GM19239 (cell line): Measurements from ENCODE around the gene BLTP3B.

Experiments
- DNase-seq: peaks from one replicate; pipeline ENCODE4 v3.0.0; 2011; ENCODE audit warnings: low spot score; ENCODE audit not compliant: insufficient read length
- FAIRE-seq: peaks from 2 replicates; lab custom pipeline; 2011; peaks lifted over from hg19 to GRCh38; lab: Jason Lieb, UNC

Gene BLTP3B

GRCh38 chr12:100120355-100120754, 22.3 kb downstream of the BLTP3B start:
- no peak for DNase-seq
- no peak for FAIRE-seq

- no peak for FAIRE-seq
These were observed 27.4 kb downstream of the BLTP3B start for GRCh38 chr12:100115291-100115690.

GRCh38 chr12:100114574-100114973, 28.1 kb downstream of the BLTP3B start:
- FAIRE-seq (peak; percentile 64), DNase-seq (no peak)

More at GRCh38 chr12:100115291-100115690, 27.4 kb downstream of the BLTP3B start:
- no peak for DNase-seq

GRCh38 chr12:100110276-100110675, 32.4 kb downstream of the BLTP3B start:
- FAIRE-seq: no peak
- no peak for DNase-seq

- no peak for FAIRE-seq
These were observed 35.8 kb downstream of the BLTP3B start for GRCh38 chr12:100106861-100107260.

GRCh38 chr12:100105661-100106060, 37.0 kb downstream of the BLTP3B start:
- DNase-seq (no peak), FAIRE-seq (no peak)

More at GRCh38 chr12:100106861-100107260, 35.8 kb downstream of the BLTP3B start:
- no peak for DNase-seq

GRCh38 chr12:100101000-100101399, 41.7 kb downstream of the BLTP3B start:
- no peak for FAIRE-seq
- no peak for DNase-seq
